CD14-positive monocyte (primary cell): Measurements from ENCODE around the gene SPAG5. TPM values are rescaled to one million over a fixed set of nuclear protein-coding genes. Genes with fewer than 3 reads are reported as not detected.

Experiments
- DNase-seq, 3 donors: peaks; one replicate each; pipeline ENCODE4 v3.0.0-alpha.2; 2011 to 2022
- H2AFZ ChIP-seq: 2 replicates; pipeline ENCODE4 v1.6.0; 2012; ENCODE audit warnings: mild to moderate bottlenecking, low read depth, low read length, inconsistent platforms; ENCODE audit not compliant: insufficient read depth, poor library complexity, severe bottlenecking
- H3K27ac ChIP-seq, 2 donors: 1 replicate in 1 of 2; 2 replicates in 1 of 2; pipeline ENCODE4 v1.5.1; 2012 to 2013; ENCODE audit warnings: low read length in 2 of 2, control low read depth in 1 of 2, inconsistent platforms in 1 of 2, low read depth in 1 of 2, mild to moderate bottlenecking in 1 of 2
- H3K27me3 ChIP-seq, 2 donors: one replicate each; pipeline versions ENCODE4 v1.6.0 to v1.6.1; 2011 to 2013; ENCODE audit warnings: low read length in 2 of 2; ENCODE audit not compliant: control insufficient read depth in 2 of 2, insufficient read depth in 2 of 2
- H3K36me3 ChIP-seq, 2 donors: replicated peaks in 1 of 2; 1 replicate in 1 of 2; 2 replicates in 1 of 2; pipeline versions ENCODE4 v1.5.1 to v1.6.1; 2012 to 2013; ENCODE audit warnings: low read length in 2 of 2, control low read depth in 1 of 2, inconsistent platforms in 1 of 2, mild to moderate bottlenecking in 1 of 2; ENCODE audit not compliant: insufficient read depth in 2 of 2, control insufficient read depth in 1 of 2
- H3K4me1 ChIP-seq, 2 donors: 1 replicate in 1 of 2; 2 replicates in 1 of 2; pipeline versions ENCODE4 v1.5.1 to v1.6.1; 2012 to 2013; ENCODE audit warnings: low read length in 2 of 2, control low read depth in 1 of 2, inconsistent platforms in 1 of 2, mild to moderate bottlenecking in 1 of 2, moderate library complexity in 1 of 2; ENCODE audit not compliant: insufficient read depth in 2 of 2, control insufficient read depth in 1 of 2
- H3K4me2 ChIP-seq: replicated peaks from 2 replicates; pipeline ENCODE3; 2012; ENCODE audit warnings: low read length, moderate library complexity, mild to moderate bottlenecking; ENCODE audit not compliant: poor library complexity, severe bottlenecking; ENCODE audit errors: extremely low read depth
- H3K4me3 ChIP-seq, 3 experiments: fragments of 200-600 bp in 1 of 3; sonication (generic) in 1 of 3; replicated peaks in 1 of 3; 1 replicate in 2 of 3; 2 replicates in 1 of 3; pipeline ENCODE4 v1.5.1; 2011 to 2013; ENCODE audit warnings: low read length in 3 of 3, mild to moderate bottlenecking in 3 of 3, control low read depth in 2 of 3, low read depth in 2 of 3, inconsistent platforms in 1 of 3, moderate library complexity in 1 of 3
- H3K79me2 ChIP-seq: 2 replicates; pipeline ENCODE4 v1.6.0; 2012; ENCODE audit warnings: mild to moderate bottlenecking, control low read depth, inconsistent platforms, low read length, moderate library complexity; ENCODE audit not compliant: insufficient read depth
- H3K9ac ChIP-seq: 2 replicates; pipeline ENCODE4 v1.6.0; 2017; ENCODE audit warnings: low read length, mild to moderate bottlenecking; ENCODE audit not compliant: insufficient read depth, poor library complexity, severe bottlenecking
- H3K9me3 ChIP-seq, 2 donors: replicated peaks in 1 of 2; 1 replicate in 1 of 2; 2 replicates in 1 of 2; pipeline versions ENCODE4 v1.5.1 to v1.6.1; 2012 to 2013; ENCODE audit warnings: low read length in 2 of 2, control low read depth in 1 of 2; ENCODE audit not compliant: control insufficient read depth in 1 of 2, insufficient read depth in 1 of 2
- H4K20me1 ChIP-seq: 2 replicates; pipeline ENCODE4 v1.6.0; 2012; ENCODE audit warnings: mild to moderate bottlenecking, low read length, control low read depth, moderate library complexity; ENCODE audit not compliant: insufficient read depth
- H3K27ac Mint-ChIP-seq, 7 donors: one replicate each; pipeline ENCODE4 v1.8.0; 2020; ENCODE audit warnings: mild to moderate bottlenecking in 7 of 7, mixed read lengths in 7 of 7, moderate library complexity in 6 of 7, inconsistent platforms in 2 of 7
- H3K27me3 Mint-ChIP-seq, 3 donors: one replicate each; pipeline ENCODE4 v1.8.0; 2021 to 2022; ENCODE audit warnings: low read depth in 3 of 3, mild to moderate bottlenecking in 3 of 3, mixed read lengths in 3 of 3, moderate library complexity in 3 of 3, inconsistent platforms in 1 of 3
- H3K36me3 Mint-ChIP-seq, 2 donors: one replicate each; pipeline ENCODE4 v1.8.0; 2020; ENCODE audit warnings: mixed read lengths in 2 of 2, inconsistent platforms in 1 of 2, mild to moderate bottlenecking in 1 of 2
- H3K4me1 Mint-ChIP-seq: one replicate; pipeline ENCODE4 v1.8.0; 2020; ENCODE audit warnings: mild to moderate bottlenecking, mixed read lengths
- H3K4me3 Mint-ChIP-seq, 2 donors: one replicate each; pipeline ENCODE4 v1.8.0; 2020; ENCODE audit warnings: mild to moderate bottlenecking in 2 of 2, mixed read lengths in 2 of 2, moderate library complexity in 1 of 2
- H3K9me3 Mint-ChIP-seq, 7 donors: one replicate each; pipeline ENCODE4 v1.8.0; 2020 to 2022; ENCODE audit warnings: mixed read lengths in 7 of 7, mild to moderate bottlenecking in 6 of 7, moderate library complexity in 6 of 7, inconsistent platforms in 2 of 7
- CTCF ChIP-seq: fragments of 200-600 bp; IDR thresholded peaks from one replicate; pipeline ENCODE4 v1.8.0; 2022; ENCODE audit warnings: antibody characterized with exemption, mild to moderate bottlenecking
- WGBS: methylation state at CpG from one replicate; pipeline ENCODE4 v1.1.5; 2013; ENCODE audit warnings: missing lambda C conversion rate; ENCODE audit not compliant: insufficient coverage; 5-methylcytosine and 5-hydroxymethylcytosine counted together
- intact Hi-C, 2 donors: fragments of 100-400 bp; cut with micrococcal nuclease; formaldehyde crosslinking; loops; one replicate each; pipeline versions ENCODE4 v1.15.0 to v1.15.1; 2023
- polyA plus RNA-seq, 3 donors: library from polyadenylated mRNA; depleted of rRNA in 1 of 3; unstranded in 2 of 3; stranded (reverse) in 1 of 3; fragments of 300-500 nt in 2 of 3; fragments of >200 nt in 1 of 3; fragmentation: Illumina TruSeq in 2 of 3; gene quantifications; 1 replicate in 2 of 3; 2 replicates in 1 of 3; pipeline ENCODE4 v1.2.3, GENCODE V29; 2012 to 2021

Gene SPAG5
- polyA plus RNA-seq, 3 donors: 7.7 TPM; not detected in 2

GRCh38 chr17:28626818-28627217, 28.0 kb upstream of the SPAG5 start:
- Histone ChIP-seq H3K9ac (no peak overlapping the region), H3K36me3 (peaks cover 86 to 94% of the 10 kb centered on the region in 2 donors), H3K9me3 (no peaks in the 10 kb centered on the region), H3K4me3 (no peak overlapping the region), H2AFZ (no peak overlapping the region), H4K20me1 (peaks cover 71% of the 10 kb centered on the region), H3K4me1 (no peaks in the 10 kb centered on the region), H3K27ac (no peak overlapping the region), H3K4me2 (no peak overlapping the region), H3K27me3 (no peaks in the 10 kb centered on the region), H3K79me2 (no peaks in the 10 kb centered on the region)
- no peak overlapping the region for H3K4me3 Mint-ChIP-seq
- DNase-seq: no peak
- H3K4me1 Mint-ChIP-seq: no peaks in the 10 kb centered on the region
- intact Hi-C loops: no loop called here
- WGBS: 90% methylated on average over 3 of the region's 4 CpGs
- H3K27ac Mint-ChIP-seq: no peak overlapping the region
- peaks cover 80 to 93% of the 10 kb centered on the region in 2 donors for H3K36me3 Mint-ChIP-seq
- H3K27me3 Mint-ChIP-seq: no peaks in the 10 kb centered on the region
- no peak for TF ChIP-seq CTCF
- no peaks in the 10 kb centered on the region for H3K9me3 Mint-ChIP-seq

- Mint-ChIP-seq H3K36me3 (peaks cover 86 to 94% of the 10 kb centered on the region in 2 donors), H3K27ac (no peak overlapping the region), H3K9me3 (no peaks in the 10 kb centered on the region), H3K4me3 (no peak overlapping the region), H3K27me3 (no peaks in the 10 kb centered on the region), H3K4me1 (no peaks in the 10 kb centered on the region)
- H3K27me3 ChIP-seq: no peaks in the 10 kb centered on the region
- H3K4me2 ChIP-seq: no peak overlapping the region
- peak overlapping the region in 1 of 2 donors; percentile 14 for H3K27ac ChIP-seq
- intact Hi-C loops: no loop called here
- peaks cover 62% of the 10 kb centered on the region for H4K20me1 ChIP-seq
- peaks cover 91 to 96% of the 10 kb centered on the region in 2 donors for H3K36me3 ChIP-seq
- H2AFZ ChIP-seq: no peak overlapping the region
- no peaks in the 10 kb centered on the region for H3K9me3 ChIP-seq
- no peak overlapping the region for H3K4me3 ChIP-seq
- no peaks in the 10 kb centered on the region for H3K79me2 ChIP-seq
- no peak for DNase-seq
- no peak overlapping the region for H3K9ac ChIP-seq
- no peak for TF ChIP-seq CTCF
- no peaks in the 10 kb centered on the region for H3K4me1 ChIP-seq
- 100% methylated on average over 2 of the region's 2 CpGs for WGBS
Measured at GRCh38 chr17:28624148-28624547, 25.3 kb upstream of the SPAG5 start.
